HepG2 (cell line): ENCODE measurements around the gene ADGRB3. TPM values are rescaled to one million over a fixed set of nuclear protein-coding genes. Genes with fewer than 3 reads are reported as not detected.

ENCODE experiments used
- ATAC-seq: fragments of 200-7000 bp; cut with Tn5 transposase; 3 replicates; pipeline ENCODE4 v1.9.1; 2020; ENCODE audit warnings: mild to moderate bottlenecking, moderate library complexity
- BruUV-seq: library from RNA; stranded (reverse); fragments of 400-500 nt; replicated peaks from 2 replicates; lab custom pipeline; 2021; lab: Mats Ljungman, UMichigan
- CTCF ChIA-PET: fragments of 300-600 bp; formaldehyde crosslinking; extraction: SDS; loops from one replicate; lab custom pipeline; 2021; ENCODE audit warnings: low total read pairs, inconsistent platforms, low intra/inter-chr PET ratio; lab: Yijun Ruan, JAX
- POLR2A ChIA-PET: fragments of 350-600 bp; sonication (Branson Sonifier 250); formaldehyde crosslinking; loops from one replicate; lab custom pipeline; 2020; ENCODE audit warnings: antibody characterized with exemption, inconsistent platforms; lab: Yijun Ruan, JAX
- DNase-seq: peaks from one replicate; pipeline ENCODE4 v3.0.0-alpha.2; 2015; ENCODE audit warnings: low spot score
- FAIRE-seq: peaks from 3 replicates; lab custom pipeline; 2011; peaks lifted over from hg19 to GRCh38; lab: Jason Lieb, UNC
- H2AFZ ChIP-seq: one replicate; pipeline ENCODE4 v1.6.1; 2011; ENCODE audit warnings: low read length, inconsistent platforms
- H3K27ac ChIP-seq: fragments of 300-600 bp; 3 replicates; pipeline ENCODE4 v1.8.0; 2011; ENCODE audit warnings: mixed run types, mild to moderate bottlenecking, mixed read lengths, low read length, inconsistent platforms; ENCODE audit not compliant: insufficient read depth; ENCODE audit errors: extremely low read length
- H3K27me3 ChIP-seq, 2 experiments: fragments of 200-600 bp in 1 of 2; 2 replicates in 1 of 2; 3 replicates in 1 of 2; pipeline versions ENCODE4 v1.6.0 to v1.8.0; 2011; ENCODE audit warnings: low read length in 2 of 2, mild to moderate bottlenecking in 2 of 2, moderate library complexity in 2 of 2, inconsistent platforms in 1 of 2; ENCODE audit not compliant: insufficient read depth in 2 of 2, control insufficient read depth in 1 of 2
- H3K36me3 ChIP-seq, 2 experiments: fragments of 200-600 bp in 1 of 2; replicated peaks in 1 of 2; 2 replicates in 1 of 2; 3 replicates in 1 of 2; pipeline versions ENCODE4 v1.5.1 to v1.8.0; 2011; ENCODE audit warnings: low read length in 2 of 2, inconsistent platforms in 1 of 2; ENCODE audit not compliant: insufficient read depth in 2 of 2, control insufficient read depth in 1 of 2
- H3K4me1 ChIP-seq: 2 replicates; pipeline ENCODE4 v1.5.1; 2012; ENCODE audit warnings: low read length, inconsistent platforms; ENCODE audit not compliant: insufficient read depth
- H3K4me2 ChIP-seq: 2 replicates; pipeline ENCODE4 v1.6.0; 2011; ENCODE audit warnings: low read depth, low read length, inconsistent platforms
- H3K4me3 ChIP-seq, 3 experiments: fragments of 200-600 bp in 1 of 3; sonication (generic), shearing (Covaris generic) in 1 of 3; replicated peaks in 1 of 3; 2 replicates each; pipeline ENCODE4 v1.5.1; 2011 to 2016; ENCODE audit warnings: low read length in 3 of 3, inconsistent platforms in 2 of 3, low read depth in 2 of 3, mild to moderate bottlenecking in 2 of 3, control low read depth in 1 of 3, mixed read lengths in 1 of 3; ENCODE audit not compliant: insufficient read depth in 1 of 3
- H3K79me2 ChIP-seq: one replicate; pipeline ENCODE4 v1.6.1; 2011; ENCODE audit warnings: low read length, inconsistent platforms; ENCODE audit not compliant: insufficient read depth
- H3K9ac ChIP-seq: 2 replicates; pipeline ENCODE4 v1.6.0; 2011; ENCODE audit warnings: mild to moderate bottlenecking, low read depth, low read length, inconsistent platforms; ENCODE audit not compliant: insufficient read depth
- H3K9me3 ChIP-seq: 2 replicates; pipeline ENCODE4 v1.5.1; 2012; ENCODE audit warnings: mild to moderate bottlenecking, low read length
- H4K20me1 ChIP-seq: 2 replicates; pipeline ENCODE4 v1.6.0; 2011; ENCODE audit warnings: inconsistent platforms, mild to moderate bottlenecking, low read length, moderate library complexity; ENCODE audit not compliant: insufficient read depth
- AGO1 ChIP-seq: fragments of 200-400 bp; formaldehyde crosslinking; IDR thresholded peaks from 2 replicates; pipeline ENCODE4 v1.6.1; 2017; ENCODE audit warnings: mild to moderate bottlenecking, low read depth, low read length, moderate library complexity; ENCODE audit not compliant: poor library complexity, severe bottlenecking
- ASH2L ChIP-seq: fragments of 300-600, 200-600 bp; sonication (generic); IDR thresholded peaks from 2 replicates; pipeline ENCODE4 v1.7.0; 2017; ENCODE audit warnings: low read depth, mild to moderate bottlenecking, moderate library complexity, mixed read lengths, low read length; ENCODE audit not compliant: insufficient read length
- DBP ChIP-seq: sonication (generic); formaldehyde crosslinking; IDR thresholded peaks from 2 replicates; pipeline ENCODE4 v1.4.0; 2020; ENCODE audit warnings: missing genetic modification reagents; ENCODE audit errors: not compliant biosample characterization
- ELF3 ChIP-seq: IDR thresholded peaks from 2 replicates; pipeline ENCODE4 v1.6.1; 2016; ENCODE audit warnings: missing genetic modification reagents, missing compliant biosample characterization
- KLF13 ChIP-seq: sonication (generic); formaldehyde crosslinking; IDR thresholded peaks from 2 replicates; pipeline ENCODE4 v1.4.0; 2020; ENCODE audit warnings: mild to moderate bottlenecking, missing genetic modification reagents
- MTF2 ChIP-seq: sonication (generic); formaldehyde crosslinking; IDR thresholded peaks from 2 replicates; pipeline ENCODE4 v1.5.0; 2020; ENCODE audit warnings: missing genetic modification reagents, borderline replicate concordance
- RELA ChIP-seq: sonication (generic); formaldehyde crosslinking; IDR thresholded peaks from 2 replicates; pipeline ENCODE4 v1.4.0; 2020; ENCODE audit warnings: missing genetic modification reagents
- TP53 ChIP-seq: sonication (generic); formaldehyde crosslinking; conservative IDR thresholded peaks from 2 replicates; pipeline ENCODE4 v1.4.0; 2020; ENCODE audit warnings: missing genetic modification reagents
- ZNF101 ChIP-seq: sonication (generic); formaldehyde crosslinking; IDR thresholded peaks from 2 replicates; pipeline ENCODE4 v1.4.0; 2020; ENCODE audit warnings: mild to moderate bottlenecking, low read depth, missing genetic modification reagents, borderline replicate concordance
- ZNF776 ChIP-seq: sonication (generic); formaldehyde crosslinking; IDR thresholded peaks from 2 replicates; pipeline ENCODE4 v1.4.0; 2020; ENCODE audit warnings: mild to moderate bottlenecking, missing genetic modification reagents
- WGBS: methylation state at CpG from one replicate; pipeline ENCODE4 v1.1.6; 2017; ENCODE audit warnings: low lambda C conversion rate; 5-methylcytosine and 5-hydroxymethylcytosine counted together
- in situ Hi-C: cut with HindIII; loops from 2 replicates; pipeline ENCODE4 v1.10.0; 2017; ENCODE audit warnings: low pct_unique_long_range_greater_than_20kb; ENCODE audit not compliant: extremely low pct_ligation_motif_present
- intact Hi-C: fragments of 100-400 bp; cut with micrococcal nuclease; formaldehyde crosslinking; loops from one replicate; pipeline ENCODE4 v1.10.0; 2022; ENCODE audit not compliant: unreplicated experiment
- polyA plus RNA-seq, 8 experiments: library from polyadenylated mRNA; depleted of rRNA in 3 of 8; stranded (reverse) in 7 of 8; unstranded in 1 of 8; fragments of >200 nt; fragmentation: Illumina TruSeq in 4 of 8; extraction: Trizol in 4 of 8; gene quantifications; 2 replicates each; pipeline versions ENCODE4 v1.2.1 to v1.2.3, GENCODE V29; 2011 to 2016; ENCODE audit warnings: low read depth in 4 of 8, missing spikeins in 1 of 8, mixed read lengths in 1 of 8; ENCODE audit not compliant: insufficient read depth in 1 of 8
- total RNA-seq, 5 experiments: library from RNA; depleted of rRNA; stranded (reverse); fragments of >200 nt; fragmentation: Illumina TruSeq; extraction: Trizol; gene quantifications; 2 replicates each; pipeline ENCODE4 v1.2.3, GENCODE V29; 2016; ENCODE audit warnings: low read depth in 1 of 5
- TF ChIP-seq, protein P1 (sequence below): sonication (generic); formaldehyde crosslinking; IDR thresholded peaks from 2 replicates; pipeline ENCODE4 v1.4.0; 2020; ENCODE audit warnings: mild to moderate bottlenecking, missing genetic modification reagents
- TF ChIP-seq, protein P2 (sequence below): sonication (generic); formaldehyde crosslinking; IDR thresholded peaks from 2 replicates; pipeline ENCODE4 v1.9.0; 2022; ENCODE audit warnings: low read depth, missing genetic modification reagents

Gene ADGRB3
- total and polyA plus RNA-seq, 2 of the 13 experiments (the other 11 are each of a cell fraction or from before 2014, with no cell fraction given) = not detected

- no peak for DNase-seq
- Histone ChIP-seq H3K4me1 (peaks cover 13% of the 10 kb centered on the region), H3K79me2 (no peaks in the 10 kb centered on the region), H3K27me3 (peaks cover 0 to 19% of the 10 kb centered on the region in 2 experiments; a peak in 3 of 5 replicates), H3K4me2 (no peak overlapping the region), H3K9me3 (no peaks in the 10 kb centered on the region), H3K9ac (no peak overlapping the region), H3K36me3 (no peaks in the 10 kb centered on the region), H3K4me3 (no peak overlapping the region), H3K27ac (no peak overlapping the region), H2AFZ (no peak overlapping the region), H4K20me1 (no peaks in the 10 kb centered on the region)
- intact Hi-C loops (loop anchor here (5.0 kb wide), 2 partner anchors 850 to 1470 kb away; no protein-coding TSS in a partner anchor), in situ Hi-C loops (loop anchor here (25.0 kb wide), 2 partner anchors 325 to 1475 kb away; no protein-coding TSS in a partner anchor)
- ChIA-PET CTCF (interaction anchor here (0.6 kb wide), 1 partner anchor 13 kb away, joined by 3 read pairs; no protein-coding TSS in a partner anchor), POLR2A (no interaction called here)
- 5% methylated on average over 2 of the region's 2 CpGs for WGBS
- TF ChIP-seq, protein P1, sequence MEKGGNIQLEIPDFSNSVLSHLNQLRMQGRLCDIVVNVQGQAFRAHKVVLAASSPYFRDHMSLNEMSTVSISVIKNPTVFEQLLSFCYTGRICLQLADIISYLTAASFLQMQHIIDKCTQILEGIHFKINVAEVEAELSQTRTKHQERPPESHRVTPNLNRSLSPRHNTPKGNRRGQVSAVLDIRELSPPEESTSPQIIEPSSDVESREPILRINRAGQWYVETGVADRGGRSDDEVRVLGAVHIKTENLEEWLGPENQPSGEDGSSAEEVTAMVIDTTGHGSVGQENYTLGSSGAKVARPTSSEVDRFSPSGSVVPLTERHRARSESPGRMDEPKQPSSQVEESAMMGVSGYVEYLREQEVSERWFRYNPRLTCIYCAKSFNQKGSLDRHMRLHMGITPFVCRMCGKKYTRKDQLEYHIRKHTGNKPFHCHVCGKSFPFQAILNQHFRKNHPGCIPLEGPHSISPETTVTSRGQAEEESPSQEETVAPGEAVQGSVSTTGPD (CRISPR knock-in tag) = no peak
- TF ChIP-seq ZNF776 (CRISPR knock-in tag) (no peak), ZNF101 (CRISPR knock-in tag) (no peak), ELF3 (CRISPR knock-in tag) (no peak), DBP (CRISPR knock-in tag) (no peak), TP53 (CRISPR knock-in tag) (no peak), KLF13 (CRISPR knock-in tag) (no peak), ASH2L (no peak), AGO1 (no peak), MTF2 (no peak), RELA (no peak)
- TF ChIP-seq, protein P2, sequence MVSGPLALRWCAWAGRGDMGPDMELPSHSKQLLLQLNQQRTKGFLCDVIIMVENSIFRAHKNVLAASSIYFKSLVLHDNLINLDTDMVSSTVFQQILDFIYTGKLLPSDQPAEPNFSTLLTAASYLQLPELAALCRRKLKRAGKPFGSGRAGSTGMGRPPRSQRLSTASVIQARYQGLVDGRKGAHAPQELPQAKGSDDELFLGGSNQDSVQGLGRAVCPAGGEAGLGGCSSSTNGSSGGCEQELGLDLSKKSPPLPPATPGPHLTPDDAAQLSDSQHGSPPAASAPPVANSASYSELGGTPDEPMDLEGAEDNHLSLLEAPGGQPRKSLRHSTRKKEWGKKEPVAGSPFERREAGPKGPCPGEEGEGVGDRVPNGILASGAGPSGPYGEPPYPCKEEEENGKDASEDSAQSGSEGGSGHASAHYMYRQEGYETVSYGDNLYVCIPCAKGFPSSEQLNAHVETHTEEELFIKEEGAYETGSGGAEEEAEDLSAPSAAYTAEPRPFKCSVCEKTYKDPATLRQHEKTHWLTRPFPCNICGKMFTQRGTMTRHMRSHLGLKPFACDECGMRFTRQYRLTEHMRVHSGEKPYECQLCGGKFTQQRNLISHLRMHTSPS (CRISPR knock-in tag) = no peak
- no peak for FAIRE-seq
- no TSS peak for BruUV-seq
- ATAC-seq = no peak
Observed at GRCh38 chr6:68637071-68637470, 2.0 kb downstream of the ADGRB3 start.
